ENCODE results near the gene ARL4D.
A peak's percentile ranks its signal among the peaks of the same experiment; 100 is the strongest.
"Not testable (repeated sequence)": the region's sequence is repeated elsewhere in the genome, so short reads cannot be mapped to it uniquely, and the experiment has no call there.

The ARL4D gene

GRCh38 chr17:43383826-43384475, 14.8 kb upstream of the ARL4D start:
- Histone ChIP-seq H3K4me1 (ENCODE audit: control insufficient read depth, insufficient read depth, low read length, poor library complexity, severe bottlenecking) (no peaks in the 10 kb centered on the region), H3K36me3 (ENCODE audit: control insufficient read depth, insufficient read depth, low read length) (no peaks in the 10 kb centered on the region), H3K9me3 (ENCODE audit: control insufficient read depth, low read length) (peaks cover 15% of the 10 kb centered on the region), H3K27ac (ENCODE audit: low read depth, low read length, severe bottlenecking) (no peak overlapping the region), H3K4me3 (ENCODE audit: extremely low read depth, insufficient read depth, low read length, poor library complexity, severe bottlenecking) (no peak overlapping the region)
- WGBS, 2 experiments (ENCODE audit: insufficient coverage in 2 of 2) = 74 to 90% methylated on average over 4 to 6 of the region's 9 CpGs

- peaks cover 15% of the 10 kb centered on the region for H3K9me3 ChIP-seq (ENCODE audit: control insufficient read depth, low read length)
- whole genome bisulfite sequencing, 2 experiments (ENCODE audit: insufficient coverage in 2 of 2) = 61 to 65% methylated on average over 2 of the region's 2 CpGs
- no peaks in the 10 kb centered on the region for H3K4me1 ChIP-seq (ENCODE audit: control insufficient read depth, insufficient read depth, low read length, poor library complexity, severe bottlenecking)
- no peaks in the 10 kb centered on the region for H3K36me3 ChIP-seq (ENCODE audit: control insufficient read depth, insufficient read depth, low read length)
- H3K4me3 ChIP-seq (ENCODE audit: extremely low read depth, insufficient read depth, low read length, poor library complexity, severe bottlenecking) = no peak overlapping the region
- H3K27ac ChIP-seq (ENCODE audit: low read depth, low read length, severe bottlenecking) = no peak overlapping the region
Measured at GRCh38 chr17:43384476-43384862, 14.3 kb upstream of the ARL4D start.

GRCh38 chr17:43385046-43385831, 13.6 kb upstream of the ARL4D start:
- WGBS, 2 experiments (ENCODE audit: insufficient coverage in 2 of 2) = 62 to 84% methylated on average over 4 to 5 of the region's 5 CpGs
- Histone ChIP-seq H3K27ac (ENCODE audit: low read depth, low read length, severe bottlenecking) (no peak overlapping the region), H3K4me1 (ENCODE audit: control insufficient read depth, insufficient read depth, low read length, poor library complexity, severe bottlenecking) (no peaks in the 10 kb centered on the region), H3K4me3 (ENCODE audit: extremely low read depth, insufficient read depth, low read length, poor library complexity, severe bottlenecking) (no peak overlapping the region), H3K36me3 (ENCODE audit: control insufficient read depth, insufficient read depth, low read length) (no peaks in the 10 kb centered on the region), H3K9me3 (ENCODE audit: control insufficient read depth, low read length) (peaks cover 8% of the 10 kb centered on the region)

- Histone ChIP-seq H3K4me1 (ENCODE audit: control insufficient read depth, insufficient read depth, low read length, poor library complexity, severe bottlenecking) (no peaks in the 10 kb centered on the region), H3K27ac (ENCODE audit: low read depth, low read length, severe bottlenecking) (peak overlapping the region; percentile 96), H3K9me3 (ENCODE audit: control insufficient read depth, low read length) (no peaks in the 10 kb centered on the region), H3K4me3 (ENCODE audit: extremely low read depth, insufficient read depth, low read length, poor library complexity, severe bottlenecking) (peak overlapping the region; percentile 46), H3K36me3 (ENCODE audit: control insufficient read depth, insufficient read depth, low read length) (no peaks in the 10 kb centered on the region)
- WGBS, 2 experiments (ENCODE audit: insufficient coverage in 2 of 2) = 2 to 4% methylated on average over 34 of the region's 38 CpGs
Measured at GRCh38 chr17:43388359-43389045, 10.3 kb upstream of the ARL4D start.

- Histone ChIP-seq H3K9me3 (ENCODE audit: control insufficient read depth, low read length) (no peaks in the 10 kb centered on the region), H3K27ac (ENCODE audit: low read depth, low read length, severe bottlenecking) (peak overlapping the region; percentile 96), H3K36me3 (ENCODE audit: control insufficient read depth, insufficient read depth, low read length) (no peaks in the 10 kb centered on the region), H3K4me3 (ENCODE audit: extremely low read depth, insufficient read depth, low read length, poor library complexity, severe bottlenecking) (peak overlapping the region; percentile 46), H3K4me1 (ENCODE audit: control insufficient read depth, insufficient read depth, low read length, poor library complexity, severe bottlenecking) (no peaks in the 10 kb centered on the region)
- WGBS, 2 experiments (ENCODE audit: insufficient coverage in 2 of 2) = 1 to 10% methylated on average over 21 to 25 of the region's 33 CpGs
Measured at GRCh38 chr17:43389046-43389947, 9.5 kb upstream of the ARL4D start.

- Histone ChIP-seq H3K27ac (ENCODE audit: low read depth, low read length, severe bottlenecking) (no peak overlapping the region), H3K36me3 (ENCODE audit: control insufficient read depth, insufficient read depth, low read length) (no peaks in the 10 kb centered on the region), H3K9me3 (ENCODE audit: control insufficient read depth, low read length) (no peaks in the 10 kb centered on the region), H3K4me3 (ENCODE audit: extremely low read depth, insufficient read depth, low read length, poor library complexity, severe bottlenecking) (no peak overlapping the region), H3K4me1 (ENCODE audit: control insufficient read depth, insufficient read depth, low read length, poor library complexity, severe bottlenecking) (no peaks in the 10 kb centered on the region)
- 89 to 90% methylated on average over 5 to 6 of the region's 6 CpGs for WGBS, 2 experiments (ENCODE audit: insufficient coverage in 2 of 2)
Measured at GRCh38 chr17:43392397-43392796, 6.4 kb upstream of the ARL4D start.

GRCh38 chr17:43393944-43394482, 4.8 kb upstream of the ARL4D start:
- no peaks in the 10 kb centered on the region for H3K4me1 ChIP-seq (ENCODE audit: control insufficient read depth, insufficient read depth, low read length, poor library complexity, severe bottlenecking)
- H3K36me3 ChIP-seq (ENCODE audit: control insufficient read depth, insufficient read depth, low read length) = no peaks in the 10 kb centered on the region
- H3K4me3 ChIP-seq (ENCODE audit: extremely low read depth, insufficient read depth, low read length, poor library complexity, severe bottlenecking) = no peak overlapping the region
- 0 to 51% methylated on average over 1 to 7 of the region's 11 CpGs for WGBS, 2 experiments (ENCODE audit: insufficient coverage in 2 of 2)
- no peak overlapping the region for H3K27ac ChIP-seq (ENCODE audit: low read depth, low read length, severe bottlenecking)
- H3K9me3 ChIP-seq (ENCODE audit: control insufficient read depth, low read length) = no peaks in the 10 kb centered on the region

GRCh38 chr17:43394696-43395095, 4.1 kb upstream of the ARL4D start:
- H3K36me3 ChIP-seq (ENCODE audit: control insufficient read depth, insufficient read depth, low read length) = not testable (repeated sequence)
- 92 to 93% methylated on average over 9 to 10 of the region's 12 CpGs for WGBS, 2 experiments (ENCODE audit: insufficient coverage in 2 of 2)

GRCh38 chr17:43395165-43395564, 3.6 kb upstream of the ARL4D start:
- Histone ChIP-seq H3K4me1 (ENCODE audit: control insufficient read depth, insufficient read depth, low read length, poor library complexity, severe bottlenecking) (peaks cover 7% of the 10 kb centered on the region), H3K9me3 (ENCODE audit: control insufficient read depth, low read length) (no peaks in the 10 kb centered on the region), H3K4me3 (ENCODE audit: extremely low read depth, insufficient read depth, low read length, poor library complexity, severe bottlenecking) (no peak overlapping the region), H3K36me3 (ENCODE audit: control insufficient read depth, insufficient read depth, low read length) (peaks cover 7% of the 10 kb centered on the region), H3K27ac (ENCODE audit: low read depth, low read length, severe bottlenecking) (no peak overlapping the region)
- 98 to 100% methylated on average over 5 of the region's 6 CpGs for WGBS, 2 experiments (ENCODE audit: insufficient coverage in 2 of 2)

More at GRCh38 chr17:43394696-43395095, 4.1 kb upstream of the ARL4D start:
- not testable (repeated sequence) for H3K4me1 ChIP-seq (ENCODE audit: control insufficient read depth, insufficient read depth, low read length, poor library complexity, severe bottlenecking); H3K27ac ChIP-seq (ENCODE audit: low read depth, low read length, severe bottlenecking); H3K4me3 ChIP-seq (ENCODE audit: extremely low read depth, insufficient read depth, low read length, poor library complexity, severe bottlenecking); H3K9me3 ChIP-seq (ENCODE audit: control insufficient read depth, low read length)

GRCh38 chr17:43396491-43397060, 2.2 kb upstream of the ARL4D start:
- Histone ChIP-seq H3K4me1 (ENCODE audit: control insufficient read depth, insufficient read depth, low read length, poor library complexity, severe bottlenecking) (peaks cover 7% of the 10 kb centered on the region), H3K27ac (ENCODE audit: low read depth, low read length, severe bottlenecking) (no peak overlapping the region), H3K36me3 (ENCODE audit: control insufficient read depth, insufficient read depth, low read length) (peaks cover 17% of the 10 kb centered on the region), H3K4me3 (ENCODE audit: extremely low read depth, insufficient read depth, low read length, poor library complexity, severe bottlenecking) (no peak overlapping the region), H3K9me3 (ENCODE audit: control insufficient read depth, low read length) (no peaks in the 10 kb centered on the region)
- 67 to 93% methylated on average over 1 to 4 of the region's 5 CpGs for WGBS, 2 experiments (ENCODE audit: insufficient coverage in 2 of 2)

All from mesodermal cell (in vitro differentiated cells).